Bronchus fibroblast of lung (primary cell): ENCODE data around the gene DCP1A. TPM values are rescaled to one million over a fixed set of nuclear protein-coding genes. Genes with fewer than 3 reads are reported as not detected.

Experiments
- total RNA-seq: library from RNA; depleted of rRNA; stranded (reverse); fragments of >200 nt; gene quantifications from 2 replicates; pipeline ENCODE4 v1.2.3, GENCODE V29; 2015

The DCP1A gene
- total RNA-seq = 7.3 and 8.7 TPM in 2 replicates

GRCh38 chr3:53347261-53348064, at the start of gene DCP1A:
DCP1A (minus strand) TSS chr3:53347543; CDS start chr3:53347517, 26 bp downstream.

GRCh38 chr3:53255775-53256703, 91.3 kb downstream of the DCP1A start, which contains the start of gene TKT:
TKT (minus strand) TSS chr3:53256022; CDS start chr3:53255942, 80 bp downstream.

Other genes with a start within 250 kb of the DCP1A start
- 14.8 and 16.9 TPM in 2 replicates for gene RFT1, start 217.1 kb downstream of the DCP1A start, total RNA-seq
- gene PRKCD, start 186.3 kb downstream of the DCP1A start, total RNA-seq = 2.9 and 5.1 TPM in 2 replicates
- 477 and 562 TPM in 2 replicates for gene TKT, start 91.5 kb downstream of the DCP1A start, total RNA-seq
- gene CACNA1D, start 147.1 kb upstream of the DCP1A start, total RNA-seq = under 0.01 TPM in 2 replicates